Thyroid gland (tissue), 4 donors: Measurements from ENCODE around the gene ALKBH2. TPM values are rescaled to one million over a fixed set of nuclear protein-coding genes. Genes with fewer than 3 reads are reported as not detected.
A peak's percentile ranks its signal among the peaks of the same experiment; 100 is the strongest.

Experiments used
- DNase-seq, 2 donors: peaks; one replicate each; pipeline ENCODE4 v3.0.0-alpha.2; 2019
- H3K27ac ChIP-seq, 3 donors: fragments of 200-600 bp; sonication (generic); 1 replicate in 2 of 3; 2 replicates in 1 of 3; pipeline ENCODE4 v1.5.1; 2016 to 2019; ENCODE audit warnings: mild to moderate bottlenecking in 1 of 3, moderate library complexity in 1 of 3
- H3K27me3 ChIP-seq: fragments of 200-600 bp; sonication (generic); one replicate; pipeline ENCODE4 v1.5.1; 2019
- H3K36me3 ChIP-seq, 2 donors: fragments of 200-600 bp; sonication (generic); one replicate each; pipeline ENCODE4 v1.5.1; 2016 to 2019
- H3K4me1 ChIP-seq, 2 donors: fragments of 200-600 bp; sonication (generic); one replicate each; pipeline ENCODE4 v1.5.1; 2017 to 2019
- H3K4me3 ChIP-seq, 3 donors: fragments of 200-600 bp; sonication (generic); replicated peaks in 1 of 3; 1 replicate in 2 of 3; 2 replicates in 1 of 3; pipeline ENCODE4 v1.5.1; 2016; ENCODE audit warnings: mild to moderate bottlenecking in 1 of 3
- H3K9me3 ChIP-seq: fragments of 200-600 bp; sonication (generic); one replicate; pipeline ENCODE4 v1.5.1; 2017
- POLR2A ChIP-seq, 2 donors: fragments of 450-650 bp; IDR thresholded peaks; one replicate each; pipeline ENCODE4 v1.6.1; 2017; ENCODE audit warnings: antibody characterized with exemption in 2 of 2, mild to moderate bottlenecking in 2 of 2, moderate library complexity in 1 of 2
- WGBS, 2 donors: methylation state at CpG; one replicate each; pipeline ENCODE4 v1.1.5; 2017; 5-methylcytosine and 5-hydroxymethylcytosine counted together
- intact Hi-C: fragments of 100-400 bp; cut with DNase I; formaldehyde crosslinking; loops from one replicate; pipeline ENCODE4 v1.15.1; 2023
- total RNA-seq, 4 donors: library from RNA; depleted of rRNA; stranded (reverse); fragments of >200 nt; gene quantifications; one replicate each; pipeline ENCODE4 v1.2.3, GENCODE V29; 2016
- TF ChIP-seq, protein P1 (sequence below), 6 experiments: fragments of 200-600 bp in 3 of 6; fragments of 450-650 bp in 3 of 6; sonication (generic) in 3 of 6; IDR thresholded peaks; one replicate each; pipeline ENCODE4 v1.5.1; 2016 to 2019; ENCODE audit warnings: antibody characterized with exemption in 6 of 6, mild to moderate bottlenecking in 2 of 6, inconsistent platforms in 1 of 6, moderate library complexity in 1 of 6

ALKBH2 gene
- total RNA-seq, 4 donors from 2014 or later, result 7.6 to 34.5 (median 16.7) TPM

DNA sequence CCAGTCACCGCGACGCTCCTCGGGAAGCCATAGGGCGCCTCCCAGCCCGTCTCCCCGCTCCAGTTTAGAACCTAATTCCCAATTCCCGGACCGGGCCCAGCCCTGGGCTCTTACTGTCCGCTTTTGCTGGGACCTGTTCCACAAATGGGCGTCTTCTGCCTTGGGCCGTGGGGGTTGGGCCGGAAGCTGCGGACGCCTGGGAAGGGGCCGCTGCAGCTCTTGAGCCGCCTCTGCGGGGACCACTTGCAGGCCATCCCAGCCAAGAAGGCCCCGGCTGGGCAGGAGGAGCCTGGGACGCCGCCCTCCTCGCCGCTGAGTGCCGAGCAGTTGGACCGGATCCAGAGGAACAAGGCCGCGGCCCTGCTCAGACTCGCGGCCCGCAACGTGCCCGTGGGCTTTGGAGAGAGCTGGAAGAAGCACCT lies 4.9 kb upstream of the ALKBH2 start:
- H3K36me3 ChIP-seq, result peaks cover 6 to 12% of the 10 kb centered on the region in 2 donors
- peak overlapping the region; percentile 36 to 65 (median 62) for H3K4me3 ChIP-seq
- peak overlapping the region; percentile 19 to 81 (median 73) for H3K27ac ChIP-seq
- TF ChIP-seq, protein P1, sequence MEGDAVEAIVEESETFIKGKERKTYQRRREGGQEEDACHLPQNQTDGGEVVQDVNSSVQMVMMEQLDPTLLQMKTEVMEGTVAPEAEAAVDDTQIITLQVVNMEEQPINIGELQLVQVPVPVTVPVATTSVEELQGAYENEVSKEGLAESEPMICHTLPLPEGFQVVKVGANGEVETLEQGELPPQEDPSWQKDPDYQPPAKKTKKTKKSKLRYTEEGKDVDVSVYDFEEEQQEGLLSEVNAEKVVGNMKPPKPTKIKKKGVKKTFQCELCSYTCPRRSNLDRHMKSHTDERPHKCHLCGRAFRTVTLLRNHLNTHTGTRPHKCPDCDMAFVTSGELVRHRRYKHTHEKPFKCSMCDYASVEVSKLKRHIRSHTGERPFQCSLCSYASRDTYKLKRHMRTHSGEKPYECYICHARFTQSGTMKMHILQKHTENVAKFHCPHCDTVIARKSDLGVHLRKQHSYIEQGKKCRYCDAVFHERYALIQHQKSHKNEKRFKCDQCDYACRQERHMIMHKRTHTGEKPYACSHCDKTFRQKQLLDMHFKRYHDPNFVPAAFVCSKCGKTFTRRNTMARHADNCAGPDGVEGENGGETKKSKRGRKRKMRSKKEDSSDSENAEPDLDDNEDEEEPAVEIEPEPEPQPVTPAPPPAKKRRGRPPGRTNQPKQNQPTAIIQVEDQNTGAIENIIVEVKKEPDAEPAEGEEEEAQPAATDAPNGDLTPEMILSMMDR (IDR thresholded peaks at IDR 0.05), result no peak
- peak; percentile 48 to 68 for TF ChIP-seq POLR2A (IDR thresholded peaks at IDR 0.05)
- H3K27me3 ChIP-seq, result no peaks in the 10 kb centered on the region
- intact Hi-C loops, result no loop called here
- WGBS, 2 donors, result 0 to 1% methylated on average over 7 to 16 of the region's 32 CpGs
- peaks cover 14 to 24% of the 10 kb centered on the region in 2 donors for H3K4me1 ChIP-seq
- no peaks in the 10 kb centered on the region for H3K9me3 ChIP-seq
- peak; percentile 83 to 86 for DNase-seq

- Histone ChIP-seq H3K27ac (peak within 1 kb of the TSS; percentile 19 to 81 (median 73)), H3K4me1 (peaks cover 18 to 29% of the 10 kb centered on the region in 2 donors), H3K27me3 (no peaks in the 10 kb centered on the region), H3K9me3 (no peaks in the 10 kb centered on the region), H3K4me3 (peak within 1 kb of the TSS; percentile 36 to 65 (median 62)), H3K36me3 (peaks cover under 1 to 9% of the 10 kb centered on the region in 2 donors)
- WGBS, 2 donors, result 2% methylated on average over 10 to 12 of the region's 71 CpGs
- DNase-seq, result peak; percentile 98
- TF ChIP-seq, protein P1 (IDR thresholded peaks at IDR 0.05), result no peak
- TF ChIP-seq POLR2A (IDR thresholded peaks at IDR 0.05), result no peak
- intact Hi-C loops, result no loop called here
Measured at GRCh38 chr12:109097435-109098182, 4.3 kb upstream of the ALKBH2 start, which contains the start of gene UNG. TSS of gene UNG (plus strand) at chr12:109097597. CDS start at chr12:109097680, 83 bp downstream.

DNA sequence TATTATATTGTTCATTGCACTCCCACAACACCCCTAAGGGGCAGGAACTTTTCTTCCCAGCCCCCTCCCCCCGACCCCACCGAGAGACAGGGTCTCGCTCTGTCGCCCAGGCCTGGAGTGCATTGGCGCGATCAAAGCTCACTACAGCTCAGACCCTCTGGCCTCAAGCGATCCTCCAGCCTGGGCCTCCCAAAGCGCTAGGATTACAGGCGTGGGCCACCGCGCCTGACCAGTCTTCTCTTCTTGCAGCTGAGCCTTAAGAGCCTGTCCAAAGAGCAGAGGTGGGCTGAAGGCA lies 3.8 kb upstream of the ALKBH2 start:
- Histone ChIP-seq H3K4me1 (peaks cover 24 to 34% of the 10 kb centered on the region in 2 donors), H3K27me3 (no peaks in the 10 kb centered on the region), H3K9me3 (no peaks in the 10 kb centered on the region), H3K36me3 (peaks cover 0 to 6% of the 10 kb centered on the region in 2 donors), H3K4me3 (no peak overlapping the region), H3K27ac (no peak overlapping the region)
- no peak for TF ChIP-seq POLR2A (IDR thresholded peaks at IDR 0.05)
- TF ChIP-seq, protein P1 (IDR thresholded peaks at IDR 0.05), result no peak
- WGBS, 2 donors, result 22 to 39% methylated on average over 7 to 11 of the region's 11 CpGs
- intact Hi-C loops, result no loop called here
- DNase-seq, result no peak

DNA sequence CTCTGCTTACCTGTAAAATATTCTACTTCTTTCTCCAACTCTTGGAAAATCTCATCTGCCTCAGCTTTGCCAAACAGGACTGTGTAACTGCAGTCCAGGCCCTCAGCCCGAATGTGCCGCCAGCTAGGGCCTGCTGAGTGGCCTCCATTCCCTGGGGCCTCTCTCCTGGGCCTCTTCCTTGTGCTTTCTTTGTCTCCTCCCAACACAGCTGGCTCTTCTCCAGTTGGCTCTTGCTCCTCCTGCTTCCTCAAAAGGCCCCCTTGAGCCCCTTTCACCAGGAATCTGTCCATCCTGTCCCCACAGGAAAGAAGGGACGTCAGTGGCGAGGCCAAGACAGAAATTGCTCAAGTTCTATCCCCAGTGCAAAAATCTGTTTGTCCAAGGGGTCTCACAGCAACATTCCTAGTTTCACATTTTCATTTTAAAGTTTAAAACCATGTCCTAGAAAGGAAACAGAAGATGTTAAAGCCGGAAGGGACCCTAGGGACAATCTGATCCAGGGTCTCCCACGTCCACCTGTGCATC lies 713 bp downstream of the ALKBH2 start:
- 47 to 67% methylated on average over 6 of the region's 6 CpGs for WGBS, 2 donors
- Histone ChIP-seq H3K9me3 (no peaks in the 10 kb centered on the region), H3K4me3 (peak overlapping the region; percentile 16 to 51 (median 29)), H3K36me3 (peaks cover 7 to 14% of the 10 kb centered on the region in 2 donors), H3K27me3 (no peaks in the 10 kb centered on the region), H3K4me1 (peaks cover 16 to 30% of the 10 kb centered on the region in 2 donors), H3K27ac (peak overlapping the region in 1 of 3 donors; percentile 49)
- no peak for TF ChIP-seq POLR2A (IDR thresholded peaks at IDR 0.05)
- TF ChIP-seq, protein P1 (IDR thresholded peaks at IDR 0.05), result no peak
- no peak for DNase-seq
- intact Hi-C loops, result no loop called here

- intact Hi-C loops, result no loop called here
- TF ChIP-seq POLR2A (IDR thresholded peaks at IDR 0.05), result no peak
- TF ChIP-seq, protein P1 (IDR thresholded peaks at IDR 0.05), result no peak
- Histone ChIP-seq H3K4me3 (no peak overlapping the region), H3K27me3 (no peaks in the 10 kb centered on the region), H3K36me3 (peaks cover 23 to 38% of the 10 kb centered on the region in 2 donors), H3K4me1 (peaks cover 13 to 26% of the 10 kb centered on the region in 2 donors), H3K27ac (no peak overlapping the region), H3K9me3 (no peaks in the 10 kb centered on the region)
- 92% methylated on average over 7 of the region's 7 CpGs for WGBS, 2 donors
- DNase-seq, result no peak
Measured at GRCh38 chr12:109089683-109090082, 3.6 kb downstream of the ALKBH2 start.
